ENCODE measurements around the gene UBE2J2. TPM values are rescaled to one million over a fixed set of nuclear protein-coding genes. Genes with fewer than 3 reads are reported as not detected.
A peak's percentile ranks its signal among the peaks of the same experiment; 100 is the strongest.

Gene UBE2J2
- total RNA-seq, 2 experiments from 2014 or later = 41.4 to 41.5 TPM

DNA sequence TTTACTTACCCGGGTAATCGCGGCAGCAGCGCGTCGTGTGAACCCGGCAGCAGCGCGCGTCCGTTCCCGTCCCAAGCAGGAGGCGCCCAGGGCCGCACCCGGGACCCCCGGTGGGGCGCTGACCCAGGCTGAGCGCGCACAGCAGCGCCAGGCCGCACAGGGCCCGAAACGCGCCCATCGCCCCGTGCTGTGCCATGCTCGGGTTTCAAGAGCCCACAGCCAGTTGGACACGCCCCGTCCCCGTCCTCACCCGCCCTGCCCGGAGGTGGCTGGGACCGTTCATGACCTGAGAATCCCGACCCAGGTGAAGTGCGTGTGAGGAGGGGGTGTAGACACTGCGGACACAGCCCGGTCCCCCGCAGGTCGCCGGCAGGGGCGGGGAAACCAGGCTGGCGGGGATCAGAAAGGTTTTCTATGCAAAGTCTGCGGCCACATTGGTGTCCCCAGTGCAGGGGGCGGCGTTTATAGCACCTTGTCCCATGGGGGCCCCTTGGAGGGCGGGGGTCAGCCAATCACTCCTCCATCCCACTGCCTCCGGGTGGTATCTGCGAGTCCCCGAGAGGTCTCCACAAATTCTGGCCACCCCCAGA lies 67.2 kb downstream of the UBE2J2 start, which contains the start of gene TNFRSF18:
TSS of gene TNFRSF18 (minus strand) at position 217 of the 590 bp plus-strand sequence. CDS start at position 196, 21 bp downstream.
- Histone ChIP-seq H3K27ac (ENCODE audit: low read depth in 1 of 2, low read length in 2 of 2) (peak within 1 kb of the TSS in 1 of 2 donors; percentile 52), H3K27me3 (ENCODE audit: control insufficient read depth in 1 of 2, insufficient read depth in 2 of 2, low read length in 2 of 2) (no peaks in the 10 kb centered on the region), H3K36me3 (ENCODE audit: insufficient read depth, low read length) (no peaks in the 10 kb centered on the region), H3K9me3 (ENCODE audit: control insufficient read depth in 1 of 2, insufficient read depth in 1 of 2, low read length in 2 of 2) (no peaks in the 10 kb centered on the region), H3K4me3 (ENCODE audit: low read length) (peak within 1 kb of the TSS; percentile 61), H3K4me1 (ENCODE audit: insufficient read depth, low read length) (peaks cover 60% of the 10 kb centered on the region)
- POLR2A ChIA-PET = no interaction called here
- Mint-ChIP-seq H3K27ac (no peak within 1 kb of the TSS), H3K36me3 (ENCODE audit: low read depth) (no peaks in the 10 kb centered on the region), H3K27me3 (no peaks in the 10 kb centered on the region), H3K4me3 (peak within 1 kb of the TSS; percentile 69), H3K4me1 (ENCODE audit: low read depth) (peaks cover 19% of the 10 kb centered on the region), H3K9me3 (no peaks in the 10 kb centered on the region)
- no peak for ATAC-seq (ENCODE audit: poor library complexity)
- intact Hi-C loops (cut with DNase I, micrococcal nuclease) = loop anchor here in 1 of 2 experiments (5.0 kb wide), 1 partner anchor 49 kb away; no protein-coding TSS in a partner anchor
- TF ChIP-seq, protein P1, sequence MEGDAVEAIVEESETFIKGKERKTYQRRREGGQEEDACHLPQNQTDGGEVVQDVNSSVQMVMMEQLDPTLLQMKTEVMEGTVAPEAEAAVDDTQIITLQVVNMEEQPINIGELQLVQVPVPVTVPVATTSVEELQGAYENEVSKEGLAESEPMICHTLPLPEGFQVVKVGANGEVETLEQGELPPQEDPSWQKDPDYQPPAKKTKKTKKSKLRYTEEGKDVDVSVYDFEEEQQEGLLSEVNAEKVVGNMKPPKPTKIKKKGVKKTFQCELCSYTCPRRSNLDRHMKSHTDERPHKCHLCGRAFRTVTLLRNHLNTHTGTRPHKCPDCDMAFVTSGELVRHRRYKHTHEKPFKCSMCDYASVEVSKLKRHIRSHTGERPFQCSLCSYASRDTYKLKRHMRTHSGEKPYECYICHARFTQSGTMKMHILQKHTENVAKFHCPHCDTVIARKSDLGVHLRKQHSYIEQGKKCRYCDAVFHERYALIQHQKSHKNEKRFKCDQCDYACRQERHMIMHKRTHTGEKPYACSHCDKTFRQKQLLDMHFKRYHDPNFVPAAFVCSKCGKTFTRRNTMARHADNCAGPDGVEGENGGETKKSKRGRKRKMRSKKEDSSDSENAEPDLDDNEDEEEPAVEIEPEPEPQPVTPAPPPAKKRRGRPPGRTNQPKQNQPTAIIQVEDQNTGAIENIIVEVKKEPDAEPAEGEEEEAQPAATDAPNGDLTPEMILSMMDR (IDR thresholded peaks at IDR 0.05) = no peak
- peak in 8 of 14 experiments; percentile 11 to 76 (median 53) for DNase-seq
- CTCF ChIA-PET = no interaction called here

DNA sequence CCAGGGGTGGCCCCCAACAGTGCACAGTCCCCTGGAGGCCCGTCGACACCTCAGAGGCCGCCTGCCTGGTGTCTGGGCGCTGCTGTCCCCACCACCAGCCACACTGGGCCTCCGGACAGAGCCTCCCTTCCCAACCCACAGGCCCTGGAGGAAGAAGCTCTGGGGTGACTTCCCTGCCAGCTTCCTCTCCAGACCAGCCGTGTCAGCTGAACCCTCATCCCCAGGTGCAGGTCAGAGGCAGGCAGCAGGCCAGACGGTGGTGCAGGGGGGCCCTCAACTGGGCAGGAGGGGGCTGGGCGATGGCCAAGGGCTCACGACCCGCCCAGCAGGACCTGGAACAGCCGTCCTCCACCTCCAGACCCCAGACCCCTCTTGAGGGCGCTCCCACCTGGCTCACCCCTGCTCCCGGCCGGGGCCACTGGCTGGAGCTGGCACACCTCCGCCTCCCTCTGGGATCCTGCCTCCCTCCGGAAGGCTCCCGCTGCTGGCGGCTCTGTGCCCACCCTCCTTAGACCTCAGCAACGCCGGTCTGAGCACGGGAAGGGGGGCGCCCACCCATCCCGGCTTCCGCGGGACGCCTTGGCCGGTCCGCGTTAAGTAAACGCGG lies 67.8 kb downstream of the UBE2J2 start:
- H3K4me3 ChIP-seq (ENCODE audit: low read length) = peak overlapping the region; percentile 61
- H3K27me3 ChIP-seq (ENCODE audit: control insufficient read depth in 1 of 2, insufficient read depth in 2 of 2, low read length in 2 of 2) = no peaks in the 10 kb centered on the region
- no peak for ATAC-seq (ENCODE audit: poor library complexity)
- H3K27ac ChIP-seq (ENCODE audit: low read depth in 1 of 2, low read length in 2 of 2) = peak overlapping the region in 1 of 2 donors; percentile 52
- TF ChIP-seq, protein P1 (IDR thresholded peaks at IDR 0.05) = no peak
- intact Hi-C loops (cut with DNase I, micrococcal nuclease) = loop anchor here in 1 of 2 experiments (5.0 kb wide), 1 partner anchor 49 kb away; no protein-coding TSS in a partner anchor
- Mint-ChIP-seq H3K36me3 (ENCODE audit: low read depth) (no peaks in the 10 kb centered on the region), H3K27ac (no peak overlapping the region), H3K4me1 (ENCODE audit: low read depth) (peaks cover 19% of the 10 kb centered on the region), H3K4me3 (peak overlapping the region; percentile 69), H3K27me3 (no peaks in the 10 kb centered on the region), H3K9me3 (no peaks in the 10 kb centered on the region)
- CTCF ChIA-PET = no interaction called here
- H3K4me1 ChIP-seq (ENCODE audit: insufficient read depth, low read length) = peaks cover 56% of the 10 kb centered on the region
- peak in 6 of 14 experiments; percentile 0 to 46 (median 18) for DNase-seq
- H3K9me3 ChIP-seq (ENCODE audit: control insufficient read depth in 1 of 2, insufficient read depth in 1 of 2, low read length in 2 of 2) = no peaks in the 10 kb centered on the region
- POLR2A ChIA-PET = no interaction called here
- H3K36me3 ChIP-seq (ENCODE audit: insufficient read depth, low read length) = no peaks in the 10 kb centered on the region

DNA sequence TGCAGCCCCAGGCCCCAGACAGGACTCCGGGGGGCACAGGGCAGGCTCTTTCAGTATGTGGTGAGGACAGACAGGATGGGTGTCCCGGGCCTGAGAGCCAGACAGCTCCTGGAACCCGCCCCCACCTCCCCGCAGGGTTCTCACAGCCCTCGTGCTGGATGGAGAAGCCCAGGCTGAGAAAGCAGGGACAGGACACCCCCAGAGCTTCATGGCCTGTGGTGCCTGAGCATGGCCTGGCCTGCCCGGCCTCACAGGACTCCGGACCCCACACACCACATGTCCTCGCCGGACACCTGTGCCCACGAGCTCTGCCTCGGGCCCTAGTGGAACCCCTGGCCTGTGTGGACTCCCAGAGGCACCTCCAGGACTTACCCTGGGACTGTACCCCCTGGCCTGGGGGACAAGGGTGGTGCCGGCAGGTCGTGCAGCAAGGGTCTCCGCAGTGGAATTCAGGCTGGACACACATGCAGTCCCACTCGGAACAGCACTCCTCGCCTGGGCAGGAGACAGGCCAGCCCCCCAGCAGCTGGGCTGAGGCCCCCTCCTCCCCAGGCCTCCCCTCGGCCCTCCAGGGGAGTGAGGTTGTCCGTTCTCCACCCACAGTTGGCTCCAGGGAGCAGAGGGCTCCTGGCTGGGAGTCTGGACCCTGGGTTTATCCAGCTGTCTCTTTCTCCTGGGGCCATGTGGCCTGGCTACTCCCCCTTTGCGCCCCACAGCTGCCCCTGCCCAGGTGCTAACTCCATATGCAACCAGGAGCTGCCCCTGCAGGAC lies 68.5 kb downstream of the UBE2J2 start:
- Histone ChIP-seq H3K36me3 (ENCODE audit: insufficient read depth, low read length) (no peaks in the 10 kb centered on the region), H3K9me3 (ENCODE audit: control insufficient read depth in 1 of 2, insufficient read depth in 1 of 2, low read length in 2 of 2) (no peaks in the 10 kb centered on the region), H3K4me3 (ENCODE audit: low read length) (peak overlapping the region; percentile 61), H3K27me3 (ENCODE audit: control insufficient read depth in 1 of 2, insufficient read depth in 2 of 2, low read length in 2 of 2) (no peaks in the 10 kb centered on the region), H3K4me1 (ENCODE audit: insufficient read depth, low read length) (peaks cover 62% of the 10 kb centered on the region), H3K27ac (ENCODE audit: low read depth in 1 of 2, low read length in 2 of 2) (peak overlapping the region in 1 of 2 donors; percentile 52)
- ATAC-seq (ENCODE audit: poor library complexity) (no peak), DNase-seq (peak in 5 of 14 experiments; percentile 1 to 34 (median 4))
- Mint-ChIP-seq H3K4me3 (peak overlapping the region; percentile 51), H3K36me3 (ENCODE audit: low read depth) (no peaks in the 10 kb centered on the region), H3K4me1 (ENCODE audit: low read depth) (peaks cover 19% of the 10 kb centered on the region), H3K9me3 (no peaks in the 10 kb centered on the region), H3K27ac (no peak overlapping the region), H3K27me3 (no peaks in the 10 kb centered on the region)
- intact Hi-C loops (cut with DNase I, micrococcal nuclease) = loop anchor here in 1 of 2 experiments (5.0 kb wide), 1 partner anchor 48 kb away; no protein-coding TSS in a partner anchor
- CTCF ChIA-PET = no interaction called here
- POLR2A ChIA-PET = no interaction called here
- TF ChIP-seq, protein P1 (IDR thresholded peaks at IDR 0.05) = no peak
